HEK293T (cell line): Measurements from ENCODE around the gene PRKCB.

ENCODE experiments used
- CTCF ChIA-PET: fragments of 350-600 bp; formaldehyde crosslinking; extraction: SDS; loops from one replicate; lab custom pipeline; 2021; ENCODE audit warnings: antibody characterized with exemption, inconsistent platforms; lab: Yijun Ruan, JAX
- POLR2A ChIA-PET: fragments of 350-600 bp; formaldehyde crosslinking; extraction: SDS; loops from one replicate; lab custom pipeline; 2020; ENCODE audit warnings: antibody characterized with exemption, inconsistent platforms; lab: Yijun Ruan, JAX
- DNase-seq: peaks from one replicate; pipeline ENCODE4 v3.0.0; 2012; ENCODE audit warnings: mixed read lengths; ENCODE audit errors: extremely low spot score
- ARNT ChIP-seq: fragments of 450-650 bp; IDR thresholded peaks from 2 replicates; pipeline ENCODE4 v1.6.1; 2017; ENCODE audit warnings: mild to moderate bottlenecking
- BHLHE40 ChIP-seq: fragments of 450-650 bp; IDR thresholded peaks from 2 replicates; pipeline ENCODE4 v1.6.1; 2016; ENCODE audit warnings: mild to moderate bottlenecking, moderate library complexity, borderline replicate concordance
- CTBP1 ChIP-seq: fragments of 450-650 bp; IDR thresholded peaks from 2 replicates; pipeline ENCODE4 v1.6.1; 2016; ENCODE audit warnings: borderline replicate concordance
- ELF4 ChIP-seq: fragments of 450-650 bp; IDR thresholded peaks from 2 replicates; pipeline ENCODE4 v1.6.1; 2017; ENCODE audit warnings: antibody characterized with exemption
- FOXA1 ChIP-seq: fragments of 450-650 bp; IDR thresholded peaks from 2 replicates; pipeline ENCODE4 v1.6.1; 2016; ENCODE audit warnings: mild to moderate bottlenecking
- FOXK2 ChIP-seq: fragments of 450-650 bp; IDR thresholded peaks from 2 replicates; pipeline ENCODE4 v1.6.1; 2016; ENCODE audit warnings: mild to moderate bottlenecking
- FOXM1 ChIP-seq: fragments of 450-650 bp; IDR thresholded peaks from 2 replicates; pipeline ENCODE4 v1.6.1; 2017; ENCODE audit warnings: mild to moderate bottlenecking, borderline replicate concordance
- HDGF ChIP-seq: fragments of 450-650 bp; IDR thresholded peaks from 2 replicates; pipeline ENCODE4 v1.6.1; 2017; ENCODE audit warnings: antibody characterized with exemption, borderline replicate concordance
- L3MBTL2 ChIP-seq: fragments of 450-650 bp; conservative IDR thresholded peaks from 2 replicates; pipeline ENCODE4 v1.6.1; 2016; ENCODE audit warnings: mild to moderate bottlenecking
- LEF1 ChIP-seq: fragments of 450-650 bp; IDR thresholded peaks from 2 replicates; pipeline ENCODE4 v1.6.1; 2017; ENCODE audit warnings: mild to moderate bottlenecking, borderline replicate concordance
- NFRKB ChIP-seq: fragments of 450-650 bp; IDR thresholded peaks from 2 replicates; pipeline ENCODE4 v1.6.1; 2016; ENCODE audit warnings: mild to moderate bottlenecking, moderate library complexity
- SP1 ChIP-seq: fragments of 450-650 bp; IDR thresholded peaks from 2 replicates; pipeline ENCODE4 v1.6.1; 2017
- SUZ12 ChIP-seq: fragments of 450-650 bp; IDR thresholded peaks from 2 replicates; pipeline ENCODE4 v1.6.1; 2016; ENCODE audit warnings: mild to moderate bottlenecking
- TARDBP ChIP-seq: fragments of 450-650 bp; IDR thresholded peaks from 2 replicates; pipeline ENCODE4 v1.6.1; 2016
- ZNF384 ChIP-seq: fragments of 450-650 bp; IDR thresholded peaks from 2 replicates; pipeline ENCODE4 v1.6.1; 2016
- TF ChIP-seq, protein P1 (sequence below): fragments of 450-650 bp; IDR thresholded peaks from 2 replicates; pipeline ENCODE4 v1.6.1; 2016

Gene PRKCB

DNA sequence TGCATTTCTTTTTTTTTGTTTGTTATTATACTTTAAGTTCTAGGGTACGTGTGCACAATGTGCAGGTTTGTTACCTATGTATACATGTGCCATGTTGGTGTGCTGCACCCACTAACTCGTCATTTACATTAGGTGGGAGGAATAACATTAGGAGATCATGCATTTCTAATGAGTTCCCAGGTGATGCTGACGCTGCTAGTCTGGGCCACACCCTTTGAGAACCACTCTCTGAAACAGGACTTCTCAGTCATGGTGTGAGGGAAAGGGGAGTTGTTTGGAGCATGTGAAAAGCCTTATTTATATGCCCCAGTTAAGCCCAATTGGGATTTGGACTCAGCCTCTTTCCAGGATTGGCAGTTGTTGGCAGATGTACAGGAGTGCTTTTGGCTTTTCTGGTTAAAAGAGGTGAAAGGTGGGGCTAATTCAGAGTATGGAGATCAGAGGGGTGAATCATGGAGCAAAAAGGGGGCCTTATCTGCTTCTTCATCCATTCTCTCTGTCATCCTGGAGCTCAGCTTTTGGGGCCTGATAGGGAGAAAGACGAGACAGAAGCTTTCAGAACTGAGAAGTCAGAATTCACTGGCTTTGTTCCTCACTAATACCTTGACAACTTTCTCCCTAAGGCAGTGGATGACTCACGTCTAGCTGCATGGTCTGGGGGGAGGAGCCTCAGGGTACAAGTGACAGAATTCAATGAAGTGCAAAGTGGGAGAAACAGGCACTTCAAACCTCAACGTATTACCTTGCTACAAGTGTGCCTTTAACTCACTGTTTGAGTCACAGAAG is 240.3 kb downstream of the PRKCB start:
- CTCF ChIA-PET: interaction anchor here (1.3 kb wide), 1 partner anchor 429 kb away, joined by 3 read pairs; no protein-coding TSS in a partner anchor
- no peak for TF ChIP-seq BHLHE40
- TF ChIP-seq FOXA1: no peak
- no peak for TF ChIP-seq L3MBTL2
- no peak for TF ChIP-seq HDGF
- TF ChIP-seq FOXK2: no peak
- no peak for TF ChIP-seq ARNT
- TF ChIP-seq ZNF384: no peak
- DNase-seq: no peak
- POLR2A ChIA-PET: no interaction called here

DNA sequence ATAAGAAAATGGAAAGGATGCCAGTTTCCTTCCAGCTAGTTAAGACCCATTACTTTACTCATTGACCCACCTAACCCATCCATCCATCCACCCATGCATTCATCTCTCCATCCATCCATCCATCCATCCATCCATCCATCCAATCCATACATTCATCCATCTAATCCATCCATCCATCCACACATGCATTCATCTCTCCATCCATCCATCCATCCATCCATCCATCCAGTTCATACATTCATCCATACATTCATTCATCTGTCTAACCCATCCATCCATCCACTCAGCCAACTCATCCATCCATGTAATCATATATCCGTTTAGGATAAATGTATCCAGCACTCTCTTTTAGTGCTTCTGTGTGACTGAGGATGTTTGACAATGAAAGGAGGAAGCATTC is 241.5 kb downstream of the PRKCB start:
- TF ChIP-seq, protein P1, sequence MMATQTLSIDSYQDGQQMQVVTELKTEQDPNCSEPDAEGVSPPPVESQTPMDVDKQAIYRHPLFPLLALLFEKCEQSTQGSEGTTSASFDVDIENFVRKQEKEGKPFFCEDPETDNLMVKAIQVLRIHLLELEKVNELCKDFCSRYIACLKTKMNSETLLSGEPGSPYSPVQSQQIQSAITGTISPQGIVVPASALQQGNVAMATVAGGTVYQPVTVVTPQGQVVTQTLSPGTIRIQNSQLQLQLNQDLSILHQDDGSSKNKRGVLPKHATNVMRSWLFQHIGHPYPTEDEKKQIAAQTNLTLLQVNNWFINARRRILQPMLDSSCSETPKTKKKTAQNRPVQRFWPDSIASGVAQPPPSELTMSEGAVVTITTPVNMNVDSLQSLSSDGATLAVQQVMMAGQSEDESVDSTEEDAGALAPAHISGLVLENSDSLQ: no peak
- TF ChIP-seq FOXA1 (no peak), LEF1 (no peak), FOXK2 (no peak), ELF4 (no peak), CTBP1 (no peak)
- CTCF ChIA-PET: interaction anchor here (1.3 kb wide), 1 partner anchor 428 kb away, joined by 3 read pairs; no protein-coding TSS in a partner anchor

DNA sequence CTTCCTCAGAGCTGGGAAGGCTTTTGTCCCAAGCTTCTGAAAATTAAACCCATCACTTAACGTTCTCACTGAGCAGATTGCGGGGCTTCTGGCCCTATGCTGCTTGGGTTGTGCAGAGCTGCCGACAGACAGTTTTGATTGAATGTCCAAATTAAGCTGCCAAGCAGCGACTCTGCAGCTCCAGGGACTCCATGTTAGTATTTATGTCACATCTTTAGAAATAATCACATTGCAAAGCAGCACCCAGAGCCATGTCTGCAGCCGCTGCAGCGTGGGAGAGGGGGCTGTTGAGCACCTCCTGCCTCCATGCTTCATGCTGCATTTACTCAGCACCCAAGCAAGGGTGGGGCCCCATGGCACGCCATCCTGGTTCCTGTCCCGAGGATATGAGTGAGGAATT is 242.2 kb downstream of the PRKCB start:
- DNase-seq: no peak
- no peak for TF ChIP-seq SP1
- no peak for TF ChIP-seq SUZ12
- TF ChIP-seq ELF4: no peak
- TF ChIP-seq ZNF384: no peak
- no peak for TF ChIP-seq HDGF
- TF ChIP-seq NFRKB: no peak
- ChIA-PET CTCF (interaction anchor here (1.2 kb wide), 1 partner anchor 175 kb away, joined by 3 read pairs; no protein-coding TSS in a partner anchor), POLR2A (no interaction called here)

More for the DNA sequence above, 241.5 kb downstream of the PRKCB start:
- DNase-seq: no peak
- POLR2A ChIA-PET: no interaction called here

DNA sequence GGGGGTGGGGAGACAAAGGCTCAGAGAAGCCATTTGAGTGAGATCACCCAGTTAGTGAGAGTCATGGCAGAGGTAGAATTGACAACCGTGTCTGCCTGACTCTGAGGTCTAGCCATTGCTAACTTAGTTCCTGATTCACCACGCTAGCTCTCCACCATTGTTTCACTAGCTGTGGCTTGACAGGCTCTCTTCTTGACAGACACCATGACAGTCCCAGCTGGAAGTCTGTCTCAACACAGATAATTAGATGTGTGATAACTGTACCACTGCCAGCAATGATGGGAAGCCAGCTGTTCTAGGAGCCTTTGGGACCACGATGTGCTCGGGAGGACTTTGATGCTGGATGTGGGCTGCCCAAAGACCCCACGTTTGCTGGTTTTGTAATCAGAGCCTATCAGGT is 249.9 kb downstream of the PRKCB start:
- TF ChIP-seq LEF1: no peak
- TF ChIP-seq BHLHE40: no peak
- no peak for TF ChIP-seq CTBP1
- TF ChIP-seq ZNF384: no peak
- TF ChIP-seq SP1: no peak
- TF ChIP-seq NFRKB: no peak
- no peak for TF ChIP-seq TARDBP
- no peak for TF ChIP-seq HDGF
- no peak for TF ChIP-seq ELF4

DNA sequence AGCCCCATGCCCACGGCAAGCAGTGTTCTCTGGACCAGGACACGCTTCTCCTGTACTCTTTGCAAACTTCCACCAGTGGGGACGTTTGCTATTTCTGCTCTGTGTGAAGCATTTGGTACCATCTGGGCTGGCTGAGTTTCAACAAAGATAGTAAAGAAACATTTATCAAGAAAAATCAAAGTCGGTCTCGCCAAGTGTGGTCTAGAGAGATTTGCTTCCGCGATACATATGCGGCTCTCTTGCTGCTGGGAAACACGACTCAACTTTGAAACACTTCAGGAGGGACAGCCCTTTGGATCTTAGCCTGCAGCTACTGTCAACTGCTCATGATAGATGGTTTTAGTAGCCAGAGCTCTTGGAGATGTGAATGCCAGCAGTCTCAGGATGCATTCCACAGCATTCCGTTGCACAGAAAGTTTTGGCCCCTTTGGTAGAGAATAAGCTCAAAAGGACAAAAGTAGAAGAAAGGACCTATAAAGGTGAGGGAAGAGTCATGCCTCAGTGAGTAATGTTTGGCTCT is 252.2 kb downstream of the PRKCB start:
- DNase-seq: no peak
- TF ChIP-seq FOXA1: no peak
- TF ChIP-seq ZNF384: no peak
- no peak for TF ChIP-seq FOXM1
- no peak for TF ChIP-seq L3MBTL2
- TF ChIP-seq TARDBP: no peak
- no peak for TF ChIP-seq SP1
- TF ChIP-seq SUZ12: no peak
- no peak for TF ChIP-seq HDGF
- no peak for TF ChIP-seq NFRKB
- TF ChIP-seq, protein P1: no peak
- no peak for TF ChIP-seq CTBP1
- no peak for TF ChIP-seq LEF1
- no peak for TF ChIP-seq BHLHE40
- no peak for TF ChIP-seq ARNT
- TF ChIP-seq FOXK2: no peak
- TF ChIP-seq ELF4: no peak
- POLR2A ChIA-PET: no interaction called here
- CTCF ChIA-PET: interaction anchor here (0.6 kb wide), 1 partner anchor 137 kb away, joined by 4 read pairs; no protein-coding TSS in a partner anchor

More for the DNA sequence above, 249.9 kb downstream of the PRKCB start:
- ChIA-PET CTCF (interaction anchor here (0.8 kb wide), 1 partner anchor 15 kb away, joined by 4 read pairs; no protein-coding TSS in a partner anchor), POLR2A (no interaction called here)
- no peak for DNase-seq

- DNase-seq: no peak
- CTCF ChIA-PET: interaction anchor here (0.6 kb wide), 1 partner anchor 136 kb away, joined by 4 read pairs; no protein-coding TSS in a partner anchor
- POLR2A ChIA-PET: no interaction called here
- TF ChIP-seq L3MBTL2: no peak
- TF ChIP-seq FOXM1: no peak
- no peak for TF ChIP-seq SP1
- TF ChIP-seq ELF4: no peak
- no peak for TF ChIP-seq ARNT
- no peak for TF ChIP-seq FOXK2
Observed at GRCh38 chr16:24088767-24089166, 253.0 kb downstream of the PRKCB start.

GRCh38 chr16:24091125-24091524 is 255.3 kb downstream of the PRKCB start:
- no peak for TF ChIP-seq LEF1
- no peak for TF ChIP-seq ELF4
- no peak for TF ChIP-seq L3MBTL2
- no peak for TF ChIP-seq CTBP1
- no peak for TF ChIP-seq TARDBP
- no peak for TF ChIP-seq HDGF
- TF ChIP-seq ARNT: no peak
- TF ChIP-seq SUZ12: no peak
- no peak for TF ChIP-seq FOXM1
- no peak for TF ChIP-seq BHLHE40
- TF ChIP-seq FOXA1: no peak
- TF ChIP-seq SP1: no peak
- TF ChIP-seq, protein P1: no peak
- no peak for TF ChIP-seq ZNF384
- TF ChIP-seq FOXK2: no peak
- TF ChIP-seq NFRKB: no peak
- ChIA-PET CTCF (no interaction called here), POLR2A (no interaction called here)
- DNase-seq: no peak
